ENCODE data around the gene VAMP4.

VAMP4 gene

DNA sequence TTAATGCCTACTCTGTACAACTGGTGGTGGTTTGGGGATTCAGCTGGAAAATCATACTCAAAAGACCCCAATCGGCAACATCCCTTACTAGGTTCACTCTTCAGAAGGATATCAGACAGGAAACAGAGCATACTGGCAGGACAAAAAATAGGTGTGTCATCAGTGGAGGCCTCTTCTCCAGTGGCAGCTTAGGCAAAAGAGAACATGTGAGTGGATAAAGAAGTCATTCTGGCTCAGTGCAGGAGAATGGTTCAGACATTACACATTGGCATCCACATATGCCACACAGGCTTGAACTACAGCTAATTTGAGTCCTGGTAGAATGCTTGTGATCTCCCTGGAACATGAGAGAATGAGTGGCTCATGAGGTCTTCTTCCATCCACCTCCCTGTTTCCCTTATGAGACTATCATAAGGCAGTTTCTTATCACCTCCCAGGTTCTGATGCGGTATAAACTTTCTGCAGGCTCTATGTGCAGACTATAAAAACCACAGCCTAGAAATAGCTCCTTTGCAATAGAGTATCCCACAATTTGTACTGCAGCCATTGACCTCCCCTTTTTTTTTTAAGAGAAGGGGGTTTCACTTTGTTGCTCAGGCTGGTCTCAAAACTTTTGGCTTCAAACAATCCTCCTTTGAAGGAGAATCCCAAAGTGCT, 24.7 kb downstream of the VAMP4 start:
- no peak for DNase-seq (ENCODE audit: extremely low read depth, low read depth)
- TF ChIP-seq, protein P1, sequence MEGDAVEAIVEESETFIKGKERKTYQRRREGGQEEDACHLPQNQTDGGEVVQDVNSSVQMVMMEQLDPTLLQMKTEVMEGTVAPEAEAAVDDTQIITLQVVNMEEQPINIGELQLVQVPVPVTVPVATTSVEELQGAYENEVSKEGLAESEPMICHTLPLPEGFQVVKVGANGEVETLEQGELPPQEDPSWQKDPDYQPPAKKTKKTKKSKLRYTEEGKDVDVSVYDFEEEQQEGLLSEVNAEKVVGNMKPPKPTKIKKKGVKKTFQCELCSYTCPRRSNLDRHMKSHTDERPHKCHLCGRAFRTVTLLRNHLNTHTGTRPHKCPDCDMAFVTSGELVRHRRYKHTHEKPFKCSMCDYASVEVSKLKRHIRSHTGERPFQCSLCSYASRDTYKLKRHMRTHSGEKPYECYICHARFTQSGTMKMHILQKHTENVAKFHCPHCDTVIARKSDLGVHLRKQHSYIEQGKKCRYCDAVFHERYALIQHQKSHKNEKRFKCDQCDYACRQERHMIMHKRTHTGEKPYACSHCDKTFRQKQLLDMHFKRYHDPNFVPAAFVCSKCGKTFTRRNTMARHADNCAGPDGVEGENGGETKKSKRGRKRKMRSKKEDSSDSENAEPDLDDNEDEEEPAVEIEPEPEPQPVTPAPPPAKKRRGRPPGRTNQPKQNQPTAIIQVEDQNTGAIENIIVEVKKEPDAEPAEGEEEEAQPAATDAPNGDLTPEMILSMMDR (IDR thresholded peaks at IDR 0.05; ENCODE audit: low read depth, low read length), result no peak

GRCh38 chr1:171716616-171717015, 25.2 kb downstream of the VAMP4 start:
- TF ChIP-seq, protein P1 (IDR thresholded peaks at IDR 0.05; ENCODE audit: low read depth, low read length), result no peak
- DNase-seq (ENCODE audit: extremely low read depth, low read depth), result no peak

GRCh38 chr1:171715813-171716251, 26.0 kb downstream of the VAMP4 start:
- TF ChIP-seq, protein P1 (IDR thresholded peaks at IDR 0.05; ENCODE audit: low read depth, low read length), result peak; percentile 50
- no peak for DNase-seq (ENCODE audit: extremely low read depth, low read depth)

DNA sequence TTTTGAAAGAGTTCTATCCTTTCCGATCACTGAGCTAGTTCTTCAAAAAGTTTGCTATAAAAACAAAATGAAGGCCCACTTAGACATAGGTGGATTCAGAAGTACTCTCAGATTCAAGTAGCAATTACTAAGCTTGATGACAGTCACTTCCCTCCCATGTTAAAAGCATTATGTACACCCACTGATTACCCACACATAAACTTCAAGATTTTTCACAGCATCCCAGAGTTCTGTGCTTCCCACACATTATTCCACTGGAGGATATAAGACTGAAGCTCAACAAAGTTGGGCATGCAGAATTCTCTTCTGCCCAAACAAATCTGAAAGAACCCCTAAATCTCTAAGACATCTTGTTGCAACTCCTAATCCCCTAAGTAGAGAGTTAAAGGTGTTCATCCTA, 29.5 kb downstream of the VAMP4 start:
- no peak for DNase-seq (ENCODE audit: extremely low read depth, low read depth)
- TF ChIP-seq, protein P1 (IDR thresholded peaks at IDR 0.05; ENCODE audit: low read depth, low read length), result no peak

DNA sequence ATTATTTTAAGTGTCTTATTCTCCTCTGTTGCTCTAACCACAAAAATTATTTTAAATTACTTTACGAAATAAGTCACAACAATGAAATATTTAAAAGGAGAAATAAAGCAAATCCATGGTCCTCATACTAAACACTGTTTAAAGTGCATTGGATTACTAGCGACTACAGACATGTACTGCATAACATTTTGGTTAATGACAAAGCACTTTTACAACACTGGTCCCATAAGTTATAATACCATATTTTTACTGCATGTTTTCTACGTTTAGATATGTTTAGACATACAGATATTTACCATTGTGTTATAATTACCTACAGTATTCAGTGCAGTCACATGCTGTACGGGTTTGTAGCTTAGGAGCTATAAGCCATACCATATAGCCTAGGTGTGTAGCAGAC, 30.2 kb downstream of the VAMP4 start:
- TF ChIP-seq, protein P1 (IDR thresholded peaks at IDR 0.05; ENCODE audit: low read depth, low read length), result no peak
- DNase-seq (ENCODE audit: extremely low read depth, low read depth), result no peak

GRCh38 chr1:171707583-171707982, 34.3 kb downstream of the VAMP4 start:
- DNase-seq (ENCODE audit: extremely low read depth, low read depth), result no peak
- TF ChIP-seq, protein P1 (IDR thresholded peaks at IDR 0.05; ENCODE audit: low read depth, low read length), result no peak

DNA sequence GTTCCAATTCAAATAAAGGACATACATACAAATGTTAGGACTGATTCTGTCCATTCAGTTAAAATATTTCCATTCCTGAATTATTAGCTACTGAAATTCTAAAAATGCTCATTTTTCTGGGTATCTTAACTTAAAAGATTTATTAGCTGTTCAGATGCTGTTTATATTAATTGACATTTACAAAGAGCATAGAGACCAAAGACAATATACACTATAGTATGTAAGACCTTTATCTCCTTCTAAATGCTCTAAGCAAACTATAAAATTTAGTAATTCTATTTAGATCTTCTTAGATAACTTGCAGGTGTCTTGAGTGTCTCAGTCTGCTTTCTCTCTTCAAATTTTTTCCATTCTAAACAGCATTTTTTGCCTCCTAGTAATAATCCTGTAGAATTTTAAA, 39.3 kb downstream of the VAMP4 start:
- TF ChIP-seq, protein P1 (IDR thresholded peaks at IDR 0.05; ENCODE audit: low read depth, low read length), result no peak
- DNase-seq (ENCODE audit: extremely low read depth, low read depth), result no peak
